Natural killer cell (primary cell): ENCODE data around the gene DLK1. TPM values are rescaled to one million over a fixed set of nuclear protein-coding genes. Genes with fewer than 3 reads are reported as not detected.

Experiments
- ATAC-seq, 3 donors: fragments of 150-1000 bp in 2 of 3; fragments of 200-7000 bp in 1 of 3; cut with Tn5 transposase; 1 replicate in 1 of 3; 2 replicates in 2 of 3; pipeline ENCODE4 v1.10.0; 2021; ENCODE audit warnings: mild to moderate bottlenecking in 2 of 3, moderate library complexity in 2 of 3
- DNase-seq, 2 donors: peaks; one replicate each; pipeline versions ENCODE4 v3.0.0 to v3.0.0-alpha.2; 2013 to 2021; ENCODE audit warnings: mixed read lengths in 1 of 2
- H3K27ac ChIP-seq: one replicate; pipeline ENCODE4 v1.5.1; 2013; ENCODE audit warnings: mild to moderate bottlenecking, low read length
- H3K27me3 ChIP-seq: one replicate; pipeline ENCODE4 v1.6.1; 2013; ENCODE audit warnings: low read length; ENCODE audit not compliant: control insufficient read depth, insufficient read depth
- H3K36me3 ChIP-seq: one replicate; pipeline ENCODE4 v1.6.1; 2013; ENCODE audit warnings: low read length; ENCODE audit not compliant: control insufficient read depth, insufficient read depth
- H3K4me1 ChIP-seq: one replicate; pipeline ENCODE4 v1.6.1; 2013; ENCODE audit warnings: low read length; ENCODE audit not compliant: control insufficient read depth, insufficient read depth
- H3K4me3 ChIP-seq: one replicate; pipeline ENCODE4 v1.5.1; 2013; ENCODE audit warnings: low read length
- H3K9me3 ChIP-seq: one replicate; pipeline ENCODE4 v1.6.1; 2013; ENCODE audit warnings: low read length; ENCODE audit not compliant: control insufficient read depth, insufficient read depth
- H3K27ac Mint-ChIP-seq, 2 donors: one replicate each; pipeline ENCODE4 v1.8.0; 2022; ENCODE audit warnings: mild to moderate bottlenecking in 2 of 2, mixed read lengths in 2 of 2, moderate library complexity in 1 of 2
- H3K27me3 Mint-ChIP-seq, 2 donors: one replicate each; pipeline ENCODE4 v1.8.0; 2022; ENCODE audit warnings: low read depth in 2 of 2, mixed read lengths in 2 of 2
- H3K36me3 Mint-ChIP-seq: one replicate; pipeline ENCODE4 v1.8.0; 2022; ENCODE audit warnings: mixed read lengths
- H3K4me1 Mint-ChIP-seq, 2 donors: one replicate each; pipeline ENCODE4 v1.8.0; 2022; ENCODE audit warnings: mixed read lengths in 2 of 2
- H3K4me3 Mint-ChIP-seq: one replicate; pipeline ENCODE4 v1.8.0; 2022; ENCODE audit warnings: mild to moderate bottlenecking, moderate library complexity, mixed read lengths
- H3K9me3 Mint-ChIP-seq, 2 donors: one replicate each; pipeline ENCODE4 v1.8.0; 2022; ENCODE audit warnings: mixed read lengths in 2 of 2
- CTCF ChIP-seq: fragments of 200-600 bp; IDR thresholded peaks from one replicate; pipeline ENCODE4 v1.8.0; 2022; ENCODE audit warnings: antibody characterized with exemption
- WGBS: methylation state at CpG from one replicate; pipeline ENCODE4 v1.1.7; 2013; ENCODE audit warnings: missing lambda C conversion rate; ENCODE audit not compliant: insufficient coverage; 5-methylcytosine and 5-hydroxymethylcytosine counted together
- intact Hi-C: fragments of 100-400 bp; cut with micrococcal nuclease; formaldehyde crosslinking; loops from one replicate; pipeline ENCODE4 v1.14.2; 2022
- total RNA-seq, 4 donors: library from RNA; stranded (reverse); fragments of 120-200 nt in 1 of 4; gene quantifications; one replicate each; pipeline versions ENCODE4 v1.2.3 to v1.2.4, GENCODE V29; 2013 to 2022

Gene DLK1
- total RNA-seq, 3 donors from 2014 or later (not counting 1 experiment from before 2014, with no cell fraction given), result not detected

DNA sequence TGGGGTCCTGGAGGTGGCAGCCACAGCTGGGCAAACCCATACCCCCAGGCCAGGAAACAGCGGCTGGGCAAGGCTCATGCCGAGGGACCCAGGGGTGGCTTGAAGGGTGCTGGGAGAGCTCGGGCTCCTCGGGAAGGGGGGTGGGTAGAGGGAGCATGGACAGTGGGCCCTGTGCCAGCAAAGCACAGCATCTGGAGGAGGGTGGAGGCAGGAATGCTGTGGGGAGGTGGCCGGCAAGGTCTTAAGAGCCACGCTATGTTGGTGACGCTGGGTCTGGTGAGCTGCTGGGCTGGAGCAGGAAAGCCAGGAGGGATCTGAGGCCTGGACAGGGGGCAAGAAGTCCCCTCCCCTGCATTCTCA, 48.2 kb upstream of the DLK1 start:
- peaks cover 5 to 11% of the 10 kb centered on the region in 2 donors for H3K4me1 Mint-ChIP-seq
- Histone ChIP-seq H3K27me3 (no peaks in the 10 kb centered on the region), H3K36me3 (no peaks in the 10 kb centered on the region), H3K4me1 (peaks cover 28% of the 10 kb centered on the region), H3K9me3 (no peaks in the 10 kb centered on the region), H3K4me3 (no peak overlapping the region), H3K27ac (no peak overlapping the region)
- TF ChIP-seq CTCF, result no peak
- H3K9me3 Mint-ChIP-seq, result no peaks in the 10 kb centered on the region
- H3K4me3 Mint-ChIP-seq, result no peak overlapping the region
- WGBS, result 93% methylated on average over 7 of the region's 7 CpGs
- ATAC-seq, result no peak
- DNase-seq, result no peak
- H3K36me3 Mint-ChIP-seq, result no peaks in the 10 kb centered on the region
- no peak overlapping the region for H3K27ac Mint-ChIP-seq
- H3K27me3 Mint-ChIP-seq, result peaks cover 13 to 24% of the 10 kb centered on the region in 2 donors
- intact Hi-C loops, result no loop called here

- ATAC-seq, result no peak
- DNase-seq, result no peak
- Histone ChIP-seq H3K27ac (no peak overlapping the region), H3K4me3 (no peak overlapping the region), H3K9me3 (no peaks in the 10 kb centered on the region), H3K36me3 (no peaks in the 10 kb centered on the region), H3K4me1 (peaks cover 28% of the 10 kb centered on the region), H3K27me3 (no peaks in the 10 kb centered on the region)
- no peak for TF ChIP-seq CTCF
- WGBS, result 97% methylated on average over 6 of the region's 6 CpGs
- no peaks in the 10 kb centered on the region for H3K36me3 Mint-ChIP-seq
- intact Hi-C loops, result no loop called here
- H3K9me3 Mint-ChIP-seq, result no peaks in the 10 kb centered on the region
- peaks cover 0 to 9% of the 10 kb centered on the region in 2 donors for H3K4me1 Mint-ChIP-seq
- no peak overlapping the region for H3K4me3 Mint-ChIP-seq
- no peak overlapping the region for H3K27ac Mint-ChIP-seq
- H3K27me3 Mint-ChIP-seq, result peaks cover 6 to 18% of the 10 kb centered on the region in 2 donors
Measured at GRCh38 chr14:100679153-100679552, 47.5 kb upstream of the DLK1 start.

DNA sequence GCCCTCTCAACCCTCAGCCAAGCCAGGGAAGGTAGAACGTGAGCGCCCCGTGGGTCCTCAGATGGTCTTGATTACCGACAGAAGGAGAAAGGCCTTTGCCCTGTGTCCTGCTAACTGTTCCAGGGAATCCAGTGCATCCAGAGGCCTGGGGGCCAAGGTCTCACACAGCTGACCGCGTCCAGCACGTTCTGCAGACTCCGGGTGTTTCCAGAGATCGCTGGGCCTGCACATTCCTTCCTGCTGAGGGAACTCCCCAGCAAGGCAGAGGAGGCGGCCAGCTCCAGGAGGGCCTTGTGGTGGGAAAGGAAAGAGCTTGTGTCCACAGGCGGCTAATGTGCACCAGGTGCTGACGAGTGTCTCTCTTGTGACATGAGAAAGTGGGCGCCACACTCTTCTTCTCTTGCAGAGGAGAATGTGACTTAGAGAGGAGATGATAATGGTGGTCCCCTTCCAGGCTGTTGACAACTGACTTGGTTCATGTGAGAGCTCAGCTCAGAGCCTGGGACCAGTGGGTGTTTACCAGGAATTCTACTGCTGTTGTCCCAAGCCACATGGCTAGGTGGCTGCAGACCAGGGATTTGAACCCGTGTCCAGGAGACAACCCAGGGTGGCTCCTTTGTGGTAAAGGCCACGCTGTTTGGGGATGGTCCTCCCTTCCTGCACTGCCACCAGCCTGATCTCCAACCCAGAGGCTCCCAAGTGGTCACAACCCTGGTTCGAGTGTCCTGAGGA, 46.8 kb upstream of the DLK1 start:
- no peaks in the 10 kb centered on the region for H3K9me3 Mint-ChIP-seq
- 88% methylated on average over 16 of the region's 16 CpGs for WGBS
- ATAC-seq (no peak), DNase-seq (no peak)
- Histone ChIP-seq H3K36me3 (no peaks in the 10 kb centered on the region), H3K9me3 (no peaks in the 10 kb centered on the region), H3K27me3 (no peaks in the 10 kb centered on the region), H3K4me3 (no peak overlapping the region), H3K4me1 (peaks cover 28% of the 10 kb centered on the region), H3K27ac (no peak overlapping the region)
- no peak for TF ChIP-seq CTCF
- no peak overlapping the region for H3K27ac Mint-ChIP-seq
- no peaks in the 10 kb centered on the region for H3K36me3 Mint-ChIP-seq
- H3K4me1 Mint-ChIP-seq, result peaks cover 0 to 9% of the 10 kb centered on the region in 2 donors
- intact Hi-C loops, result no loop called here
- H3K27me3 Mint-ChIP-seq, result peaks cover 0 to 11% of the 10 kb centered on the region in 2 donors
- no peak overlapping the region for H3K4me3 Mint-ChIP-seq
